Measurements from ENCODE around the gene WNT8A.
"Not testable (repeated sequence)": the region's sequence is repeated elsewhere in the genome, so short reads cannot be mapped to it uniquely, and the experiment has no call there.

WNT8A gene

GRCh38 chr5:138083702-138084101 lies at the start of gene WNT8A:
WNT8A (plus strand) TSS chr5:138084033; CDS start chr5:138084128, 95 bp downstream.
- DNase-seq: no peak

GRCh38 chr5:138035605-138036537 lies 48.0 kb upstream of the WNT8A start:
- peak; percentile 94 for DNase-seq

GRCh38 chr5:138037271-138037670 lies 46.6 kb upstream of the WNT8A start:
- DNase-seq: no peak

- DNase-seq: no peak
These were observed 45.8 kb upstream of the WNT8A start for GRCh38 chr5:138037907-138038633.

GRCh38 chr5:138038826-138039225 lies 45.0 kb upstream of the WNT8A start:
- DNase-seq: no peak

- DNase-seq: not testable (repeated sequence)
These were observed 38.5 kb upstream of the WNT8A start for GRCh38 chr5:138045283-138045682.

- DNase-seq: peak; percentile 90
These were observed 32.2 kb upstream of the WNT8A start for GRCh38 chr5:138051441-138052296.

- DNase-seq: not testable (repeated sequence)
These were observed 31.1 kb upstream of the WNT8A start for GRCh38 chr5:138052718-138053117.

- no peak for DNase-seq
These were observed 30.3 kb upstream of the WNT8A start for GRCh38 chr5:138053554-138053953.

GRCh38 chr5:138054206-138054605 lies 29.6 kb upstream of the WNT8A start:
- no peak for DNase-seq

GRCh38 chr5:138054847-138055558 lies 28.8 kb upstream of the WNT8A start:
- DNase-seq: no peak

GRCh38 chr5:138064526-138064925 lies 19.3 kb upstream of the WNT8A start:
- no peak for DNase-seq

GRCh38 chr5:138065102-138065501 lies 18.7 kb upstream of the WNT8A start:
- peak; percentile 24 for DNase-seq

GRCh38 chr5:138067945-138068344 lies 15.9 kb upstream of the WNT8A start:
- no peak for DNase-seq

- peak; percentile 84 for DNase-seq
These were observed 14.9 kb upstream of the WNT8A start for GRCh38 chr5:138068742-138069600.

- not testable (repeated sequence) for DNase-seq
These were observed 13.8 kb upstream of the WNT8A start for GRCh38 chr5:138070026-138070425.

- DNase-seq: peak; percentile 68
These were observed 6.7 kb upstream of the WNT8A start for GRCh38 chr5:138077064-138077696.

GRCh38 chr5:138078006-138078643 lies 5.7 kb upstream of the WNT8A start:
- no peak for DNase-seq

GRCh38 chr5:138082033-138082432 lies 1.8 kb upstream of the WNT8A start:
- no peak for DNase-seq

- no peak for DNase-seq
These were observed 7.9 kb downstream of the WNT8A start for GRCh38 chr5:138091685-138092084.
